SIG-M5 (cell line): ENCODE measurements around the gene CKAP4.
"Not testable (repeated sequence)": the region's sequence is repeated elsewhere in the genome, so short reads cannot be mapped to it uniquely, and the experiment has no call there.

Experiments
- DNase-seq: peaks from one replicate; lab custom pipeline; 2025; lab: John Stamatoyannopoulos, UW

Gene CKAP4

GRCh38 chr12:106247674-106248311 lies at the start of gene CKAP4:
TSS of gene CKAP4 (minus strand) at chr12:106248020. CDS start at chr12:106247851, 169 bp downstream.
- DNase-seq, result no peak

GRCh38 chr12:106297075-106297474 lies 49.3 kb upstream of the CKAP4 start:
- no peak for DNase-seq

- no peak for DNase-seq
Measured at GRCh38 chr12:106296179-106296877, 48.5 kb upstream of the CKAP4 start.

GRCh38 chr12:106292339-106292738 lies 44.5 kb upstream of the CKAP4 start:
- no peak for DNase-seq

GRCh38 chr12:106291342-106291741 lies 43.5 kb upstream of the CKAP4 start:
- no peak for DNase-seq

- DNase-seq, result no peak
Measured at GRCh38 chr12:106290666-106291065, 42.8 kb upstream of the CKAP4 start.

- DNase-seq, result no peak
Measured at GRCh38 chr12:106289196-106289681, 41.4 kb upstream of the CKAP4 start.

GRCh38 chr12:106288494-106289195 lies 40.8 kb upstream of the CKAP4 start:
- DNase-seq, result peak; percentile 78

GRCh38 chr12:106288101-106288493 lies 40.3 kb upstream of the CKAP4 start:
- DNase-seq, result no peak

GRCh38 chr12:106287364-106287763 lies 39.5 kb upstream of the CKAP4 start:
- no peak for DNase-seq

- DNase-seq, result not testable (repeated sequence)
Measured at GRCh38 chr12:106286576-106287162, 38.8 kb upstream of the CKAP4 start.

GRCh38 chr12:106285982-106286381 lies 38.2 kb upstream of the CKAP4 start:
- no peak for DNase-seq

GRCh38 chr12:106284358-106285105 lies 36.7 kb upstream of the CKAP4 start:
- no peak for DNase-seq

GRCh38 chr12:106282457-106283097 lies 34.8 kb upstream of the CKAP4 start:
- DNase-seq, result no peak

GRCh38 chr12:106281804-106282203 lies 34.0 kb upstream of the CKAP4 start:
- no peak for DNase-seq

- DNase-seq, result no peak
Measured at GRCh38 chr12:106281056-106281782, 33.4 kb upstream of the CKAP4 start.

- DNase-seq, result no peak
Measured at GRCh38 chr12:106280106-106280505, 32.3 kb upstream of the CKAP4 start.

- DNase-seq, result no peak
Measured at GRCh38 chr12:106276032-106276740, 28.4 kb upstream of the CKAP4 start.

- no peak for DNase-seq
Measured at GRCh38 chr12:106275458-106275857, 27.6 kb upstream of the CKAP4 start.

GRCh38 chr12:106274575-106275121 lies 26.8 kb upstream of the CKAP4 start:
- DNase-seq, result no peak
